IMR-90 (cell line): ENCODE measurements around the gene MCTP2. TPM values are rescaled to one million over a fixed set of nuclear protein-coding genes. Genes with fewer than 3 reads are reported as not detected.

Source experiments
- ATAC-seq: fragments of 200-7000 bp; cut with Tn5 transposase; 2 replicates; pipeline ENCODE4 v1.9.1; 2020; ENCODE audit warnings: low read depth, mild to moderate bottlenecking, moderate library complexity
- BruUV-seq: library from RNA; stranded (reverse); fragments of 400-500 nt; replicated peaks from 2 replicates; lab custom pipeline; 2021; lab: Mats Ljungman, UMichigan
- CTCF ChIA-PET: fragments of 300-600 bp; formaldehyde crosslinking; extraction: SDS; loops from one replicate; lab custom pipeline; 2021; ENCODE audit warnings: antibody characterized with exemption; lab: Yijun Ruan, JAX
- POLR2A ChIA-PET: fragments of 300-600 bp; sonication (Branson Sonifier 250); formaldehyde crosslinking; loops from one replicate; lab custom pipeline; 2022; ENCODE audit warnings: antibody characterized with exemption; ENCODE audit not compliant: unreplicated experiment; lab: Charles Lee
- DNase-seq: peaks from one replicate; pipeline ENCODE4 v3.0.0; 2013
- H2AFZ ChIP-seq: replicated peaks from 2 replicates; pipeline ENCODE3; 2013; ENCODE audit warnings: low read length, mild to moderate bottlenecking; ENCODE audit not compliant: poor library complexity
- H2AK5ac ChIP-seq: 2 replicates; pipeline ENCODE4 v1.6.1; 2013; ENCODE audit warnings: low read depth, low read length, inconsistent platforms
- H2AK9ac ChIP-seq: replicated peaks from 2 replicates; pipeline ENCODE3; 2013; ENCODE audit warnings: mild to moderate bottlenecking, low read depth, low read length, moderate library complexity; ENCODE audit not compliant: poor library complexity
- H2BK120ac ChIP-seq: 2 replicates; pipeline ENCODE4 v1.6.1; 2013; ENCODE audit warnings: low read depth, low read length, inconsistent platforms
- H2BK15ac ChIP-seq: 3 replicates; pipeline ENCODE4 v1.6.1; 2013; ENCODE audit warnings: low read depth, low read length, inconsistent platforms
- H2BK20ac ChIP-seq: 2 replicates; pipeline ENCODE4 v1.6.1; 2013; ENCODE audit warnings: low read depth, mild to moderate bottlenecking, inconsistent platforms, low read length, moderate library complexity
- H2BK5ac ChIP-seq: 2 replicates; pipeline ENCODE4 v1.6.1; 2013; ENCODE audit warnings: mild to moderate bottlenecking, low read depth, low read length, inconsistent platforms; ENCODE audit not compliant: poor library complexity, severe bottlenecking
- H3K14ac ChIP-seq: replicated peaks from 2 replicates; pipeline ENCODE4 v1.6.1; 2013; ENCODE audit warnings: low read depth, low read length, inconsistent platforms
- H3K18ac ChIP-seq: 2 replicates; pipeline ENCODE4 v1.6.1; 2013; ENCODE audit warnings: low read depth, low read length, control low read depth
- H3K23ac ChIP-seq: 2 replicates; pipeline ENCODE4 v1.6.1; 2013; ENCODE audit warnings: low read depth, low read length, inconsistent platforms
- H3K27ac ChIP-seq: 2 replicates; pipeline ENCODE4 v1.5.1; 2013; ENCODE audit warnings: mild to moderate bottlenecking, control low read depth, low read length; ENCODE audit not compliant: insufficient read depth
- H3K27me3 ChIP-seq: 2 replicates; pipeline ENCODE4 v1.6.1; 2013; ENCODE audit warnings: low read length; ENCODE audit not compliant: control insufficient read depth, insufficient read depth
- H3K36me3 ChIP-seq: 2 replicates; pipeline ENCODE4 v1.6.1; 2013; ENCODE audit warnings: low read length, mixed read lengths; ENCODE audit not compliant: control insufficient read depth, insufficient read depth
- H3K4ac ChIP-seq: 2 replicates; pipeline ENCODE4 v1.6.1; 2013; ENCODE audit warnings: low read depth, low read length, inconsistent platforms
- H3K4me1 ChIP-seq: 2 replicates; pipeline ENCODE4 v1.6.1; 2013; ENCODE audit warnings: low read length, mixed read lengths; ENCODE audit not compliant: control insufficient read depth, insufficient read depth
- H3K4me2 ChIP-seq: 2 replicates; pipeline ENCODE4 v1.6.1; 2013; ENCODE audit warnings: low read depth, mild to moderate bottlenecking, control low read depth, low read length, moderate library complexity
- H3K4me3 ChIP-seq: 2 replicates; pipeline ENCODE4 v1.5.1; 2013; ENCODE audit warnings: low read depth, mild to moderate bottlenecking, control low read depth, low read length, moderate library complexity; ENCODE audit not compliant: insufficient read depth
- H3K56ac ChIP-seq: 2 replicates; pipeline ENCODE4 v1.6.1; 2013; ENCODE audit warnings: low read length, inconsistent platforms; ENCODE audit not compliant: insufficient read depth; ENCODE audit errors: extremely low read depth
- H3K79me1 ChIP-seq, 2 experiments: 2 replicates each; pipeline ENCODE4 v1.6.1; 2013; ENCODE audit warnings: low read length in 2 of 2, inconsistent platforms in 1 of 2, low read depth in 1 of 2
- H3K9ac ChIP-seq: 2 replicates; pipeline ENCODE4 v1.6.1; 2013; ENCODE audit warnings: low read depth, low read length, control low read depth
- H3K9me1 ChIP-seq: 2 replicates; pipeline ENCODE4 v1.6.1; 2013; ENCODE audit warnings: low read length, inconsistent platforms; ENCODE audit not compliant: insufficient read depth
- H3K9me3 ChIP-seq: 2 replicates; pipeline ENCODE4 v1.6.1; 2013; ENCODE audit warnings: low read length; ENCODE audit not compliant: control insufficient read depth, insufficient read depth
- H4K20me1 ChIP-seq: 2 replicates; pipeline ENCODE4 v1.6.1; 2013; ENCODE audit warnings: low read length, inconsistent platforms; ENCODE audit not compliant: insufficient read depth
- H4K5ac ChIP-seq: 2 replicates; pipeline ENCODE4 v1.6.1; 2013; ENCODE audit warnings: mild to moderate bottlenecking, low read depth, low read length, control low read depth
- H4K8ac ChIP-seq, 2 experiments: 2 replicates each; pipeline ENCODE4 v1.6.1; 2013; ENCODE audit warnings: low read depth in 2 of 2, low read length in 2 of 2, control low read depth in 1 of 2, inconsistent platforms in 1 of 2
- H4K91ac ChIP-seq: 2 replicates; pipeline ENCODE4 v1.6.1; 2013; ENCODE audit warnings: low read depth, low read length, inconsistent platforms; ENCODE audit not compliant: insufficient read depth
- BHLHE40 ChIP-seq: fragments of 150-350 bp; IDR thresholded peaks from 2 replicates; pipeline ENCODE4 v1.6.1; 2016; ENCODE audit warnings: mild to moderate bottlenecking, low read depth, low read length
- CHD1 ChIP-seq: IDR thresholded peaks from 2 replicates; pipeline ENCODE4 v1.6.1; 2012; ENCODE audit warnings: low read depth, low read length, improper control_type of control experiment
- CTCF ChIP-seq: conservative IDR thresholded peaks from 2 replicates; pipeline ENCODE4 v1.5.1; 2012; ENCODE audit warnings: mild to moderate bottlenecking, low read depth, low read length, improper control_type of control experiment
- ELK1 ChIP-seq: fragments of 150-350 bp; IDR thresholded peaks from 2 replicates; pipeline ENCODE4 v1.6.1; 2016; ENCODE audit warnings: low read depth, mild to moderate bottlenecking, low read length, moderate library complexity, borderline replicate concordance
- FOS ChIP-seq: fragments of 150-350 bp; IDR thresholded peaks from 2 replicates; pipeline ENCODE4 v1.6.1; 2016; ENCODE audit warnings: low read depth, low read length
- MAFK ChIP-seq: IDR thresholded peaks from 2 replicates; pipeline ENCODE4 v1.6.1; 2012; ENCODE audit warnings: low read depth, low read length, improper control_type of control experiment
- MXI1 ChIP-seq: IDR thresholded peaks from 2 replicates; pipeline ENCODE4 v1.6.1; 2012; ENCODE audit warnings: low read depth, mild to moderate bottlenecking, low read length, moderate library complexity, borderline replicate concordance
- NFE2L2 ChIP-seq: fragments of 150-350 bp; IDR thresholded peaks from 2 replicates; pipeline ENCODE4 v1.6.1; 2016; ENCODE audit warnings: low read depth, mild to moderate bottlenecking, low read length
- RAD21 ChIP-seq: IDR thresholded peaks from 2 replicates; pipeline ENCODE4 v1.6.1; 2012; ENCODE audit warnings: low read length, improper control_type of control experiment
- RFX5 ChIP-seq: IDR thresholded peaks from 2 replicates; pipeline ENCODE4 v1.8.0; 2012; ENCODE audit warnings: low read depth, mild to moderate bottlenecking, low read length, moderate library complexity
- SMC3 ChIP-seq: fragments of 150-350 bp; IDR thresholded peaks from 2 replicates; pipeline ENCODE4 v1.6.1; 2016; ENCODE audit warnings: low read depth, mild to moderate bottlenecking, antibody characterized with exemption, low read length, moderate library complexity
- USF2 ChIP-seq: fragments of 150-350 bp; IDR thresholded peaks from 2 replicates; pipeline ENCODE4 v1.6.1; 2017; ENCODE audit warnings: mild to moderate bottlenecking, antibody characterized with exemption, low read length, low read depth
- WGBS, 2 experiments: methylation state at CpG; one replicate each; pipeline versions ENCODE4 v1.1.5 to v1.1.7; 2013; ENCODE audit warnings: missing lambda C conversion rate in 2 of 2; ENCODE audit not compliant: insufficient read length in 1 of 2; ENCODE audit errors: extremely low coverage in 2 of 2; 5-methylcytosine and 5-hydroxymethylcytosine counted together
- dilution Hi-C: fragments of 300-500 bp; cut with HindIII; formaldehyde crosslinking; loops from one replicate; pipeline ENCODE4 v1.14.3; 2018; ENCODE audit warnings: low sequenced_read_pairs; ENCODE audit not compliant: unreplicated experiment
- in situ Hi-C: fragments of 300-500 bp; cut with MboI; formaldehyde crosslinking; loops from 3 replicates; pipeline ENCODE4 v1.14.3; 2019; ENCODE audit warnings: low sequenced_read_pairs, inconsistent platforms, mixed read lengths
- intact Hi-C: fragments of 100-400 bp; cut with micrococcal nuclease; formaldehyde crosslinking; loops from 2 replicates; pipeline ENCODE4 v1.10.0; 2022
- polyA plus RNA-seq, 3 experiments: library from polyadenylated mRNA; depleted of rRNA; stranded (reverse); fragments of >200 nt; gene quantifications; 2 replicates each; pipeline ENCODE4 v1.2.3, GENCODE V29; 2012; ENCODE audit warnings: low replicate concordance in 1 of 3
- total RNA-seq: library from RNA; depleted of rRNA; stranded (reverse); fragments of >200 nt; gene quantifications from 2 replicates; pipeline ENCODE4 v1.2.3, GENCODE V29; 2012

Gene MCTP2
- total and polyA plus RNA-seq, 2 of the 4 experiments (the other 2 are of a cell fraction) = 5.1 to 9.9 TPM

- H2AK9ac ChIP-seq = no peak overlapping the region
- no peaks in the 10 kb centered on the region for H3K9me1 ChIP-seq
- ATAC-seq (no peak), DNase-seq (no peak)
- no peak overlapping the region for H3K4me3 ChIP-seq
- no peaks in the 10 kb centered on the region for H3K27me3 ChIP-seq
- no peak overlapping the region for H2BK120ac ChIP-seq
- no peak overlapping the region for H2BK20ac ChIP-seq
- no peak overlapping the region for H4K91ac ChIP-seq
- H3K4me1 ChIP-seq = peaks cover 7% of the 10 kb centered on the region
- TF ChIP-seq NFE2L2 (no peak), MXI1 (no peak), RFX5 (no peak), FOS (no peak), RAD21 (no peak), USF2 (no peak), SMC3 (no peak), BHLHE40 (no peak), CTCF (no peak), ELK1 (no peak), CHD1 (no peak), MAFK (no peak)
- H3K56ac ChIP-seq = no peak overlapping the region
- no CpG with 5 or more reads among the region's 2 CpGs for WGBS, 2 experiments
- POLR2A ChIA-PET = no interaction called here
- H3K36me3 ChIP-seq = no peaks in the 10 kb centered on the region
- H3K4me2 ChIP-seq = no peak overlapping the region
- H3K14ac ChIP-seq = no peak overlapping the region
- no peak overlapping the region for H2BK15ac ChIP-seq
- no peak overlapping the region for H2AFZ ChIP-seq
- H2AK5ac ChIP-seq = no peak overlapping the region
- H3K4ac ChIP-seq = no peak overlapping the region
- no TSS peak for BruUV-seq
- CTCF ChIA-PET = no interaction called here
- H3K9me3 ChIP-seq = no peaks in the 10 kb centered on the region
- no peak overlapping the region for H3K23ac ChIP-seq
- no peak overlapping the region for H4K5ac ChIP-seq
- dilution Hi-C loops = no loop called here
- no peak overlapping the region for H3K18ac ChIP-seq
- no peaks in the 10 kb centered on the region; the same call in 1 of the 2 replicates for H4K20me1 ChIP-seq
- intact Hi-C loops = no loop called here
- no peak overlapping the region for H2BK5ac ChIP-seq
- no peak overlapping the region for H3K9ac ChIP-seq
- in situ Hi-C loops = no loop called here
- no peak overlapping the region for H4K8ac ChIP-seq
- peaks cover 0 to 10% of the 10 kb centered on the region in 2 experiments; a peak in 3 of 4 replicates for H3K79me1 ChIP-seq
- H3K27ac ChIP-seq = no peak overlapping the region
These were observed 26.9 kb downstream of the MCTP2 start for GRCh38 chr15:94258246-94258645.
